ENCODE data around the gene AKR7A2.

The AKR7A2 gene

DNA sequence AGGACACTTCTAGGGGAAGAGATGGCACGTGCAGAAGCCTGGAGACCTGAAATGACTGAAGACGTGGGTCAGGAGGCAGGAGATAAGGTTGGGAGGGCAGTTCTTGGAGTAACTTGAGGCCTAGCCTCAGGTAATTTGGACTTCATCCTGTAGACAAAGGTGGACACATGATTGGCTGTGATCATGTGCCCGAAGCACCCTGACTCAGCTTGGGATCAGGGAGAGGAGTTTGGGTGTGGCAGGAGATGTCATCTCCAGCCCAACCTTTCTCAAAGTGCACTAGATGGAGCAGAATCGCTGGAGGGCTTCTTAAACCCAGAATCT is 1.7 kb upstream of the AKR7A2 start:
- ATAC-seq, result no peak
- TF ChIP-seq ESRRG (CRISPR knock-in tag; IDR thresholded peaks at IDR 0.05) (no peak), ISL1 (CRISPR knock-in tag; IDR thresholded peaks at IDR 0.05) (no peak), POU6F1 (CRISPR knock-in tag; IDR thresholded peaks at IDR 0.05; ENCODE audit: borderline replicate concordance, low read depth) (no peak), TOX (CRISPR knock-in tag; IDR thresholded peaks at IDR 0.05; ENCODE audit: borderline replicate concordance) (no peak), BACH2 (CRISPR knock-in tag; IDR thresholded peaks at IDR 0.05; ENCODE audit: borderline replicate concordance) (no peak), TCF4 (CRISPR knock-in tag; IDR thresholded peaks at IDR 0.05; ENCODE audit: borderline replicate concordance) (no peak), ZC3H10 (CRISPR knock-in tag; IDR thresholded peaks at IDR 0.05) (no peak), RARB (CRISPR knock-in tag; IDR thresholded peaks at IDR 0.05) (no peak), ZNF70 (CRISPR knock-in tag; IDR thresholded peaks at IDR 0.05) (no peak), TSHZ2 (CRISPR knock-in tag; IDR thresholded peaks at IDR 0.05) (no peak), PATZ1 (CRISPR knock-in tag; IDR thresholded peaks at IDR 0.05; ENCODE audit: borderline replicate concordance) (no peak), OSR1 (CRISPR knock-in tag; IDR thresholded peaks at IDR 0.05) (no peak), ZNF8 (CRISPR knock-in tag; IDR thresholded peaks at IDR 0.05) (no peak), ZFP30 (CRISPR knock-in tag; IDR thresholded peaks at IDR 0.05) (no peak), GLIS3 (CRISPR knock-in tag; IDR thresholded peaks at IDR 0.05) (no peak)
- TF ChIP-seq, protein P1, sequence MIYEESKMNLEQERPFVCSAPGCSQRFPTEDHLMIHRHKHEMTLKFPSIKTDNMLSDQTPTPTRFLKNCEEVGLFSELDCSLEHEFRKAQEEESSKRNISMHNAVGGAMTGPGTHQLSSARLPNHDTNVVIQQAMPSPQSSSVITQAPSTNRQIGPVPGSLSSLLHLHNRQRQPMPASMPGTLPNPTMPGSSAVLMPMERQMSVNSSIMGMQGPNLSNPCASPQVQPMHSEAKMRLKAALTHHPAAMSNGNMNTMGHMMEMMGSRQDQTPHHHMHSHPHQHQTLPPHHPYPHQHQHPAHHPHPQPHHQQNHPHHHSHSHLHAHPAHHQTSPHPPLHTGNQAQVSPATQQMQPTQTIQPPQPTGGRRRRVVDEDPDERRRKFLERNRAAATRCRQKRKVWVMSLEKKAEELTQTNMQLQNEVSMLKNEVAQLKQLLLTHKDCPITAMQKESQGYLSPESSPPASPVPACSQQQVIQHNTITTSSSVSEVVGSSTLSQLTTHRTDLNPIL (CRISPR knock-in tag; IDR thresholded peaks at IDR 0.05; ENCODE audit: low read depth), result no peak

DNA sequence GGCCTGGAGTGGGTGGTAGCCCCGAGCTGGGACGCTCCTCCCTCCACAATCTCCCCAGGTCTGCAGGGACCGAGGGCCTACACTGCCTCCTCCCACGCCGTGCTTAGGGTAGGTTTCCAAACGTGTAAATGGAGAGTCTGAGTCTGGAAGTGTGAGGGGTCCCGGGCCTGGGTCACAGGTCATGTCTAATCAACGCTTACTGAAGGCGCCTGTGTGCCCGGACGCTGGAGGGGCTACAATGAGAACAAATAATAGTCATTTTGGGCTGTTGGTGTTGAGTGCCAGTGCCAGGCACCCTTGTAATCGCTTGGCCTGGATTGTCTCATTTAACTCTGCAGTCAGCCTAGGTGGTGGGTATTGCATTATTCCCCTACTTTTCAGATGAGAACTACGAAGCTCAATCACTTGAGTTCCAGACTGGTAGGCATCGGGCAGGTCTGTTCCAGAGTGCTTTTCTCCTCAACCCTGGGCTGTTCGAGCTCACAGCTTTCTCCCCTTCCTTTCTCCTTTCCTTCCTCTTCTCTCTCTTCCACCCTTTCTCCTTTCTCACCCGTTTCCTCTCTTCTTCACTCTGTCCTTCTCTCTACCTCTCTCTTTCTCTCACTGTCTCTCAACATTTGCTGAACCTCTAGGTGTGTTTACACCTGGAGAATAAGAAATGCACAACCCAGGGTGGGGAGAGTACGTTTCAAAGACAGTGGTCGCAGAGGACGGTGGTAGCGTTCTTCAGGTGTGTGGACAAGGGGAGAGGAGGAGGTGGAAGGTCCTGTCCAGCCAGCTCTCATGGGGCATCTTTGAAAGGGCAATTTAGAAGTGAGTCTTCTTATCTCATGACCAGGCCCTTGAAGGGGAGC is 1.1 kb upstream of the AKR7A2 start:
- no peak for TF ChIP-seq POU6F1 (CRISPR knock-in tag; IDR thresholded peaks at IDR 0.05; ENCODE audit: borderline replicate concordance, low read depth)
- no peak for TF ChIP-seq BACH2 (CRISPR knock-in tag; IDR thresholded peaks at IDR 0.05; ENCODE audit: borderline replicate concordance)
- no peak for TF ChIP-seq ESRRG (CRISPR knock-in tag; IDR thresholded peaks at IDR 0.05)
- no peak for TF ChIP-seq ZFP30 (CRISPR knock-in tag; IDR thresholded peaks at IDR 0.05)
- no peak for TF ChIP-seq TOX (CRISPR knock-in tag; IDR thresholded peaks at IDR 0.05; ENCODE audit: borderline replicate concordance)
- TF ChIP-seq OSR1 (CRISPR knock-in tag; IDR thresholded peaks at IDR 0.05), result no peak
- TF ChIP-seq TCF4 (CRISPR knock-in tag; IDR thresholded peaks at IDR 0.05; ENCODE audit: borderline replicate concordance), result no peak
- TF ChIP-seq, protein P2, sequence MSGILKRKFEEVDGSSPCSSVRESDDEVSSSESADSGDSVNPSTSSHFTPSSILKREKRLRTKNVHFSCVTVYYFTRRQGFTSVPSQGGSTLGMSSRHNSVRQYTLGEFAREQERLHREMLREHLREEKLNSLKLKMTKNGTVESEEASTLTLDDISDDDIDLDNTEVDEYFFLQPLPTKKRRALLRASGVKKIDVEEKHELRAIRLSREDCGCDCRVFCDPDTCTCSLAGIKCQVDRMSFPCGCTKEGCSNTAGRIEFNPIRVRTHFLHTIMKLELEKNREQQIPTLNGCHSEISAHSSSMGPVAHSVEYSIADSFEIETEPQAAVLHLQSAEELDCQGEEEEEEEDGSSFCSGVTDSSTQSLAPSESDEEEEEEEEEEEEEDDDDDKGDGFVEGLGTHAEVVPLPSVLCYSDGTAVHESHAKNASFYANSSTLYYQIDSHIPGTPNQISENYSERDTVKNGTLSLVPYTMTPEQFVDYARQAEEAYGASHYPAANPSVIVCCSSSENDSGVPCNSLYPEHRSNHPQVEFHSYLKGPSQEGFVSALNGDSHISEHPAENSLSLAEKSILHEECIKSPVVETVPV (CRISPR knock-in tag; IDR thresholded peaks at IDR 0.05), result no peak
- no peak for TF ChIP-seq PPARA (CRISPR knock-in tag; IDR thresholded peaks at IDR 0.05; ENCODE audit: borderline replicate concordance)
- TF ChIP-seq, protein P1 (CRISPR knock-in tag; IDR thresholded peaks at IDR 0.05; ENCODE audit: low read depth), result no peak
- no peak for TF ChIP-seq CSDC2 (CRISPR knock-in tag; IDR thresholded peaks at IDR 0.05)
- TF ChIP-seq ZNF8 (CRISPR knock-in tag; IDR thresholded peaks at IDR 0.05), result no peak
- TF ChIP-seq ZNF70 (CRISPR knock-in tag; IDR thresholded peaks at IDR 0.05), result no peak
- TF ChIP-seq RARB (CRISPR knock-in tag; IDR thresholded peaks at IDR 0.05), result no peak
- no peak for TF ChIP-seq ZNF565 (CRISPR knock-in tag; conservative IDR thresholded peaks at IDR 0.05; ENCODE audit: low read depth)
- no peak for TF ChIP-seq ISL1 (CRISPR knock-in tag; IDR thresholded peaks at IDR 0.05)
- no peak for TF ChIP-seq TSHZ2 (CRISPR knock-in tag; IDR thresholded peaks at IDR 0.05)
- no peak for TF ChIP-seq ARNTL (CRISPR knock-in tag; IDR thresholded peaks at IDR 0.05; ENCODE audit: borderline replicate concordance, low read depth)
- no peak for ATAC-seq

All from SK-N-SH treated with all-trans-retinoic acid at 6 μM for 48 hours (cell line).